HG03469 (cell line): Measurements from ENCODE around the gene CISTR.
"Not testable (repeated sequence)": the region's sequence is repeated elsewhere in the genome, so short reads cannot be mapped to it uniquely, and the experiment has no call there.

Experiments
- ATAC-seq: cut with Tn5 transposase; IDR thresholded peaks from one replicate; pipeline ENCODE4 v1.9.1; 2021; ENCODE audit warnings: mild to moderate bottlenecking, moderate library complexity, moderate number of reproducible peaks; ENCODE audit not compliant: unreplicated experiment

The CISTR gene

DNA sequence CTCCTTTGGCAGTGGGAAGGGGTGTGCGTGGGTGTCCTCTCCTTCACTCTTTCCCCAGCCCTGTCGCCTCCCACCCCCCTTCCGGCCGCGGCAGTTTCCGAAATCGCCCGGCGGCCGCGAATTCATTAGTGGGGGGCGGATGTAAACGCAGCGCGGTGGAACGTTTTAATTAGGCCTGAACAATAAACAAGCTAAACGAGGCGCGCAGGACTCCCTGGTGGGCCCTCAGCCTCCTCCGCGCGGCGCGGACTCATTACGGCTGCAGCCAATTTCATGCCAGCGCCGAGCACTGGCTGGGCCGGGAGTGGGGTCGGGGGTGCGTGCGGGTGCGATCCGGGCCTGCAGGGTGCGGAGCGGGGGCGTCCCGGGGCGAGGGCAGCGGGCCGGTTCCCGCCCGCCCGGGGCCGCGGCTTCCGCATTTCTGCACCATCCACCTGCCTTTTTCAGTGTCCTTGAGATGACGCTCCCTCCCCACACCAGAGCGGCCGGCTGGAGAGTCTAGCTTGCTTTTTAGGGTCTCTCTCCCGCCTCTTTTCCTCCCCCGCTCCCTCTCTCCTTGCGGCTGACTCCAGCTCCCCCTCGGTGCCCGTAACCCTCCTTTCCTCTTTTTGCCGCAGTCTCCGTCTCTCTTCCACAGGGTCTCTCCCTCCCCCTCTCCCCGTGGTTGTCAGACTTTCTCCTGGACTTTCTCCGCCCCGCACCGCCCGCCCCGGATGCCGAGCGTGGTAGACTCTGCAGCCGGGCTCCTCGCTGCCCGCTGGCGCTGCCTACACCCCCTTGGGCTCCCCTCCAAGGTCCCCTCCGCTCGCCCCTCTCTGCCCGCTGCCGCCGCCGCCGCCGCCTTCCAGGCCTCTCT, at the start of gene CISTR:
TSS of gene CISTR (minus strand) at position 644 of the 856 bp plus-strand sequence.
- no peak for ATAC-seq

DNA sequence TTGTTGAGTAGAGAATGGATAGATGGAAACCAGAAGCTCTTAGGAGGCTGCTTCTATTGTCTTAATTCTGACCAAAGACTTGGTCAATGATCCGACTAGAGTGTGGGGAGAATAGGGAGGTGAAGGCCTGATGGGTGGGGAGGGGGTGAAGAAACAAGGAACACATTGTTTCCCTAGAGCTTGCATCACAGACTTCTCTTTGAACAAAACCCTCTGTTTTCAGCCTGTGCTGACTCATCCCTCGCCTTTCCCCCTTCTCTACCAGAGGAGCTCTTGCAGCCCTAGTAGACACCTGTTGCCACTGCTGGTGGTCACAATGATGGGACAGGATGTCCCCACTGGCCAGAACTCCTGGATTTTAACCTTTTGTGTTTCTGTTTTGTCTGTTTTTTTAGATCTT, 46.8 kb upstream of the CISTR start:
- no peak for ATAC-seq

GRCh38 chr12:53795927-53796326, 44.1 kb upstream of the CISTR start:
- no peak for ATAC-seq

DNA sequence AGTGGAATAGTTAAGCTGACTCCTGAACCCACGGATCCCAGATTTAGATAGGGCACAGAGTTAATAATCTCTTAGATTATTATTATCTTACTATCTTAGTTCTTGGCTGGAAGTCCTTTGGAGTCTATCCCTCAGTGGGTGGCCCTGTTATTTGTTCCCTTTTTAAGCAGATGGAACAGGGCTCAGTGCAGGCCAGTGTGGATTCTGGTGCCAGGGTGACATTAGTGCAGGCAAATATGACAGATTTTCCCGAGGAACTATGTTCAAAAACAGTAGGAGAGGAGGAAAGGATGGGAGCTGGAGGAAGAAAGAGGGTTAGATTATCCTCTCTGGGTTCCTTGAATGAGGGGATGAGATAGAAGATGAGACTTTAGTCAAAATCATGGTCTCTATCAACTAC, 41.4 kb upstream of the CISTR start:
- ATAC-seq, result no peak

GRCh38 chr12:53791735-53792326, 40.1 kb upstream of the CISTR start:
- no peak for ATAC-seq

- no peak for ATAC-seq
Observed at GRCh38 chr12:53789570-53789969, 37.8 kb upstream of the CISTR start.

GRCh38 chr12:53788892-53789291, 37.1 kb upstream of the CISTR start:
- ATAC-seq, result no peak

- no peak for ATAC-seq
Observed at GRCh38 chr12:53786411-53786810, 34.6 kb upstream of the CISTR start.

- no peak for ATAC-seq
Observed at GRCh38 chr12:53785161-53785560, 33.4 kb upstream of the CISTR start.

- ATAC-seq, result no peak
Observed at GRCh38 chr12:53782093-53782703, 30.4 kb upstream of the CISTR start.

- ATAC-seq, result no peak
Observed at GRCh38 chr12:53781228-53781801, 29.5 kb upstream of the CISTR start.

DNA sequence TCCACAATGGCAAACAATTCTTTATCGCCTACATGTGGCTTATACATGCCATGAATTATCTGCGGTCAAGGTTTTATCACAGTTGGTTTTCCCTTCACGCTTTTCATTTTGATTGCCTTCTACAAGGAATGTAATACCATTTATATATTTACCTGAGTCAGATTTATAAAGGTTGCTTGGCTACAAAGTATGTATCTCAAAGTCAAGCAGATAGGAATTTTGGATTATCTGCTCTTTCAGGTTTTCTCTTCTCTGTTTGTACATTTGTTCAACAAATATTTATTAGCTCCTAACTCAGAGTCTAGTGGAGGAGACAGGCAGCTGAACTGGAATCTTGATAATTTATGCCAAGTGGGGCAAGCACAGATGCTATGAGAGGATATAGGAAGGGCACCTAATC, 28.5 kb upstream of the CISTR start:
- ATAC-seq, result no peak

GRCh38 chr12:53779679-53780078, 27.9 kb upstream of the CISTR start:
- ATAC-seq, result not testable (repeated sequence)

GRCh38 chr12:53777936-53778644, 26.3 kb upstream of the CISTR start:
- no peak for ATAC-seq

- ATAC-seq, result no peak
Observed at GRCh38 chr12:53777412-53777811, 25.6 kb upstream of the CISTR start.

GRCh38 chr12:53776872-53777271, 25.1 kb upstream of the CISTR start:
- no peak for ATAC-seq

- ATAC-seq, result no peak
Observed at GRCh38 chr12:53775478-53776145, 23.8 kb upstream of the CISTR start.

DNA sequence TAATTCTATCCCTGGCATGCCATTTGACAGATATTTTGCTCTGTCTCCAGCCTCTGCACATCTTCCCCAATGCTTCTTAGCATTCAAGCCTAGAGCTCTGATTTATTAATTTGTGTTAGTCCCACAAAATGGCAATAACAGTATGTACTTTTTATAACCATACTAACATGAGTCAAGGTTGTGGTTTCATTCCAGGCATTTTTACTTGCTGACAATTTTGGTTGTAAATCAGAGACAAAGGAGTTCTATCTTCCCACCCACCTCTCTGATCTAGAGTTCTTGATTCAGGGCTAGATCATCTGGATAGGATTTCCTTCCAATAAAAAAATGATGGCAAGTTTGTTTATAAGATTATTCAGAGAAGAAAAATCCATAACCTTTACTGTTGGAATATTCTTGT, 18.5 kb upstream of the CISTR start:
- ATAC-seq, result no peak

DNA sequence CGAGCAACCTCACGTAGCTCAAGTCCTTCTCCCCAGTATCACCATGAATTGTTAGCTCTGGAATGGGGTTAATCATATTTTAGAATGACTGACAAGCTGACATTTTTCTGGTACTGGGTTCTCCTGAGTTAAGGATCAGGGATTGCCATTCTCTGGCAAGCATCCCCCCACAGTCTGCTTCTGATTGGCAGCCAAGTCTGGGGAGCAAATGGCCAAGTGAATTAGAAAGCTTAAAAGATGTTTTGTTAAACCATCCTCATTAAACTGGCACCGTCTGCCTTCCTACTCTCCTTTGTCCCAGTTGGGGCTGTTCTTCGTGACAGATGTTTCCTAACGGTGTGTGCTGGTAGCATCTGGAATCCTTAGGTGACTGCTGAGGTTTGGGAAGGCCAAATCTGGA, 17.2 kb upstream of the CISTR start:
- no peak for ATAC-seq

- ATAC-seq, result no peak
Observed at GRCh38 chr12:53766881-53767280, 15.1 kb upstream of the CISTR start.

GRCh38 chr12:53765891-53766290, 14.1 kb upstream of the CISTR start:
- no peak for ATAC-seq
